GM19240 (cell line): ENCODE data around the gene ZC3H13.

Experiments
- DNase-seq: peaks from one replicate; pipeline ENCODE4 v3.0.0; 2011; ENCODE audit warnings: low spot score; ENCODE audit not compliant: insufficient read length

Gene ZC3H13

DNA sequence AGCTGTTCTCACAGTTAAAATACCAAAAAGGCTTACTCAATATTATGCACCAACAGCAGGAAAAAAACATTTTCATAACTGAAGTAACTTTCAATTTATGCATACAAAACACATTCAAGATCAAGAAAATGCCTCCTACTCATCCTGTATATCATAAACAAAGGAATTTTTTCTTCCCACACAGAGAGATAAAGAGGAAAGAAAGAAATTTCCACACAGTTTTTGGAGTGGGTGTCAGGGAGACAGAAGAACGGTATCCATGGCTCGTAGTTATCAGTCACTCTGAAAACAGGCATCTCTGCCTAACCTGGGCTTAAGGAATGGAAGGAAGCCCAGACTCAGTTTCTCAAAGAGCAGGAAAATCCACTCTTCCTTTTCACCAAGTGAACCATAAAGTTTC is 108.6 kb downstream of the ZC3H13 start:
- DNase-seq: no peak

DNA sequence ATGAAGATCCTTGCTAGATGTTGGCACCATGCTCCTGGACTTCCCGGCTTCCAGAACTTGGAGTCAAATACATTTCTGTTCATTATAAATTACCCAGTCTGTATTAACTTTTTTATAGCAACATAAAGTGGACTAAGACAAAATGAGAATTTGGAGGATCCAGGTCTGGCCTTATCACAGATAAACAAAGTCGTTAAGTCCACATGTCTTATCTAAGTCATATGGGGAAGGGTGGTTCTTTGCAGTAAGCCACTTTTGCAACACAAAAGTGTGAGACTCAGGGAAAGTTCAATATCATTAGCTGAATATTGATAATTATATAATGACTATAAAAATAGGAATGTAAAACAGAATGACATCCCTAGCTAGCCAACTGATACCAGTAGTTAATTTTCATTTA is 109.4 kb downstream of the ZC3H13 start:
- DNase-seq: no peak

DNA sequence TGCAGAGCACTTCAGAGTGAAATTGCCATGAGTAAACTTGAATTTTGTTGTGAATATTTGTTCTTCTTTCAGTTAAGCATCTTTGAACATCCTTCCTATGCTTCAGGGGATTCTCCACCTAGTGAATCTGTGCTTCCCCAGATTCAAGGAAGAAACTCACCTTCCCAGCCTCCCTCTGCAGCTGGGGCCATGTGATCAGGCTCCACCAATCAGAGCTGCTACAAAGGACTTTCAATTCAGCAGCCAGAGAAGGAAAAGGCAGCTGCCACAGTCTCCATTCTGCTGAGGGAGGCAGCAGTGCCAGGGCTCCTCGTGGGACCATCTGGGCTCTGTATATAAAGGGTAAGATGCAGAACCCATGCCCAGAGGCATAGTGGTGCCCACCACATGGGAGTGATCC is 111.3 kb downstream of the ZC3H13 start:
- DNase-seq: no peak

DNA sequence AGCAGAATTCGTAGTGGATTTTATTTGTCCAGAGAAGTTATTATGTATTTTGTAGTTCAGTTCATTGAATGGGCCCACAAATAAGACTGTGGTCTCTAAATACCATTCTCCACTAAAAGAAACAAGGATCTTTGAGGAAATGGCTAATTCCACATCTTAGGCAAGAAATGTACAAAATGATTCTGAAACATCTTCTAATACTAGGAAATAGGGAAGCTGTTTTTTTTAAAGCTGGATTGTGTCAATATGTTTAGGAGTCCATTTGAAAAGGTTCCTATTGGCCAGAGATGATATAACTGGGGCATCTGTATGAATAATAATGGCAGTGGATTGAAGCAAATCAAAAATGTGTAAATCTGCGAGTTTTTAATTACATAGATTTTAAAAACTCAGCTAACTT is 112.5 kb downstream of the ZC3H13 start:
- DNase-seq: no peak

DNA sequence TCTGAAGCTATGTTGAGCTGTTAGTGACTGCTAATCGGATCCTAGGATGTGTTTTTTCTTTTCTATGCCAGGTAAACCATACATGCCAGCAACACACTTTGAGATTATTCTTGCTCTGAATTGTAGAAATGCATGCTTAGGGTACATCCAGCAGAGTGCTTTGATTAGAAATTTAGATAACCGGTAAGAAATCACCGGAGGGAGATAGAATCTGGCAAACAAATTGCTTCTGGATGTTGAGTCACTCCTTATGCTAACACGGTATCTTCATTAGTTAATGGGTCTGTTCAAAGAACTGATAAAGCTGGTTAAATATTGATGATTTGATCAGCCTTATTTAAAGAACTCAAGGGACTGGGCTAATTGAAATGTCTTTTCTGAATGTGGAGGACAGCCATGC is 115.9 kb downstream of the ZC3H13 start:
- DNase-seq: no peak

DNA sequence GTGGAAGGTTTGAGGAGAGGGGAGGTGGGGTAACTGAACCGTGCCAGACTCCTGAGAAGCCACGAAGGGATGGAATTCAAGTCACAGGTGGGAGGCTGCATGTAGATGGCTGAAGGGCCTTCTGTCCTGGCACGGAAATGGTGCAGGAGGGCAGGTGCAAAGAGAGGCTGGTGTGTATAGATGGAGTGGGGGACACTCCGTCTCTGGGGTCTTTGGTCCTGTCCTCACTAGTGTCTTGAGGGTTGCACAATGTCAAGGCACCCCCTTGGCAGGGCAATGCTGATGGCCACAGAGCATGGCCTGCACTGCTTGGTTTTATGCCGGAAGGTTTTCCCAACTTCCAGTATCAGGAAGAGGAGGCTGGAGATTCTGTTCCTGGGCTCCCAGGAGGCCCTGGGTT is 118.3 kb downstream of the ZC3H13 start:
- DNase-seq: no peak

DNA sequence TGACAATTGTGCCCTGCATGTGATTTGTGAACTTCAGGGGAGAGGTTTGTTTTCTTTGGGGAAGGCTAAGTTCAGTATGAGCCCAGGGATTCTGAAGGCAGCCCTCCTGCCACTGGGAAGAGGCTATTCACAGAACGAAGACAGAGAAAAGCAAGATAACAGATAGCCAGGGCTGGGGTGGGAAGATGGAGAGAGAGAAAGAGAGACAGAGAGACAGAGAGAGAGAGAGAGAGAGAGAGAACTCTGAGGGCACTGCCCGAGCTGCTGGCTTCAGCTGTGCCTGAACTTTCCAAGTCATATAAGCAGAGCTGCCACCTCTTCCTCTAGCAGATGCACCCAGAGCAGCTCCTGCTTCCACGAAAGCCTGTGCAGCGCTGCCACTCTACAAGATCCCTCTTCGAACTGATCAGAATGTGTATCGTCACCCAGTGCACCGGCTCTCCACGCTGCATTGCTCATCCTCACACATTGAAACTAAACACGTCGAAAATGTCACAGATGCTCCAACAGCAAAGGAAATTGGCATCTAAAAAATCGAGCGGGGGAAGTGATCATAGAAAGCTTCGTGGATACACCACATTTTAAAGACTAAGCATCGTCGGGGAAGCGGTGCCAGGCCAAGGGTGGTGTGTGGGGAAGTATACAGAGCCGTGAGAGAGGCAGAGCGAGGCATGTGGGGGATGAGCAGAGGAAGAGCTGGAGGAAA is 119.2 kb downstream of the ZC3H13 start:
- no peak for DNase-seq

DNA sequence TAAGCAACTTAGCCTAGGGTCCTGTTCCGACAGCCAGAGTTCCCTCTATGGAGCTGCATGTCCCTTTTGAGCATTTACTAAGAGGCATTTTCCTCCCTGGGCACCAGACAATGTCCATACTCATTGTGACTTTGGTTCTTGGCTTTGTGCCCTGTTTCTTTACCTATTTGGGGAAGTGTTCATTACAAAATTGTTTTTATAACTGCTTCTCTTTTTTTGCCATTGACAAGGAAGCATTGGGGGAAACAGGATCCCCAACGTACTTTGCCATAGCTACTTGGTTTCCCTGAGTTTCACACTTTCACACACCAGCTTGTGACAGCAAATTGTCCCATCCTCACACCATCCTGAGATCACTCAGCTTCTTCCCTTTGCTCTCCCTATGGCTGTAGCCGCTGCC is 119.9 kb downstream of the ZC3H13 start:
- no peak for DNase-seq

DNA sequence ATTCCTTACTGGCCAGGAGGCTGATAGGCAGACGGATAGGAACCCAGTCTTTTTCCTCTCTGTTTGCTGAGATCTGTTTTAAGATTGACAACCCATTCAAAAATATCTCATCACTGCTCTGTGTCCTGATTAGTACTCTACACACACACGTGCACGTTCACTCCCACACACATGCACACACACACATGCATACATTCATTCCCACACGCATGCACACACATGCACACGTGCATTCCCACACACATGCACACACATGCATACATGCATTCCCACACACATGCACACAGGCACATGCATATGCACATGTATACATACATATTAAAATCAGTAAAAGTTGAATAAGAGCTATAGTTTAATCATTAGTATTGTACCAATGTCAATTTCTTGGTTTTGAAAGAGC is 120.4 kb downstream of the ZC3H13 start:
- no peak for DNase-seq

DNA sequence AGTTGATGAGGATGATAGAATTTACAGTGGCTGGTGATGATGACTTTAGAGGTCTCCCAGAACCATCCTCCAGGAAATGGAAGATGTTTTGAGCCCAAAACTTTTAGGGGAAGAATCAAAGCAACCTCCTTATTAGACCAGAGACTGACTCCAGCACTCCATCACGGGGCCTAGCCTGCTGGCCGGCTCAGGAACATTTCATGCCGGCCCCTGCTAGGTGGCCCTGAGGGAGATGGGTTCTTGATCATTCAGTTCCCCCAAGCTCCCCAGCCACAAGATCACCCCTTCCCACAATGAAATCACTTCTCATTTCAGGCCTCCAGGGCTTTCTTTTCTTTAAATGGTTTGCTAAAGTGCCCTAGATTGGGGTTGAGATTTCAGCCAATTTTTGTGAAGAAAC is 121.3 kb downstream of the ZC3H13 start:
- DNase-seq: no peak

DNA sequence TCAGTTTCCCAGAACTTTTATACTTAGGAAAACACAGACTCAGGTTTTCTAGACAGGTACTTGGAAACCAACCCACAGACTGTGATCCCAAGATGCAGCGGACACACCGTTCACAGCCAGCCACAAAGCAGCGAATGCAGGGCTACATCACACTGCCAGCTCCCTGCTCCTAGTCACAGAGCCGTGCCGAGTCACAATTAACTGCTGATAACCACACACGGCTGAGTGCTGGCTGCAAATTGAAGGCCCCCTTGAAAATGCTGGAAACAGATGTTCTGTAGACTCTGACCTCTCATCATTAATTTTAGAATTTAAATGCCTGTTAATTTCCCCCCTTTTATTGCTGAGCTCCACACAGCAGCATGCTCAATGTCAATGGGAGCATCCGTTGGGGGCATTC is 122.4 kb downstream of the ZC3H13 start:
- DNase-seq: no peak

DNA sequence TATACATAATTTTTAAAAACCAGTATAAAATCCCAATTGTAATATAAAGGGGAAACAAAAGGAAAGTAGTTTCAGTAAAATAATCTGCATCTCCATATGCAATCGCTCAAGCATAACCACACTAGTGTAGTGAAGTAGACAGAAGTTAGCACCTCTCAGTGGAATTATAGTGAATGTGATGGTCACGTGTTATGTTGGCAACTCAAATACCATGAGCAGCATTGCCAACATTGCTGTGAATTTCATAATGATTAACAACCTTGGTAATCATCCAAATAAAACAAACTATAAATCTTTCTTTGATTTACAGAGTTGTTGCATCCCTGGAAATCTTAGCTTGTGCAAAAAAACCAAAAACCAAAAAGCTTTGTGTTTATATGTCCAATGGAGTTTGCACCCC is 123.7 kb downstream of the ZC3H13 start:
- no peak for DNase-seq

DNA sequence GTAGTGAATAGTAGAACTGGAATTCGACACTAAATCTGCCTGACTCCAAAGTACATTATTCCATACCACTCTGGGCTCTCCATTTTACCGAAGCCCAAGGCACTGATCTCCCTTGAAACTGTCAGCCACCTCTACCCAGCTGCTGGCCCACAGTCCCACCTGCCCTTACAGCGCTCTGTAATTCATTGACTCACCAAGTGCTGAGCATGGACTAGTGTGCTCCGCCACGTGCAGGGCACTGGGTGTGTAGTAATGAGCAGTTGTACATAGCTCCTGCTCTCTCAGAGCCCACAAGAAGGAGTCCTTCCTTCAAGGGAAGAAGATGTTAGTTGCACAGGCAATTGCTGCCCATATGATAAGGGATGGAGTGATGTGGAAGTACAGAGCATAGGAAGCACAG is 124.4 kb downstream of the ZC3H13 start:
- DNase-seq: no peak

DNA sequence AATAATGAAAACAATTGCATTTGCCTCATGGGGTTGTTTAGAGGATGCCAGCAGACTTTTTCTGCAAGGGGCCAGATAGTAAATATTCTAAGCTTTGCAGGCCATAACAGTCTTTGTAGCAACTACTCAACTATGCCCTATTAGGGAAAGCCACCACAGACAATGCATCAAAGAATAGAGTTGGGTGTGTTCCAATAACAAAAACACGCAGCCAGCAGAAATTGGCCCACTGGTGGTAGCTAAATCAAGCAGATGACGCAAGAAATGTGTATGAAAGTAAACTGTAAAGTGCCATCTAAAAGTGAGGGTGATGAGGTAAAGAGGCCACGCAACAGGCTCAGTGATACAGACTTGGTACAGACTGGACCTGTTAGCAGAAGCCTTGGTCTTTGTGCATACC is 125.8 kb downstream of the ZC3H13 start:
- no peak for DNase-seq

DNA sequence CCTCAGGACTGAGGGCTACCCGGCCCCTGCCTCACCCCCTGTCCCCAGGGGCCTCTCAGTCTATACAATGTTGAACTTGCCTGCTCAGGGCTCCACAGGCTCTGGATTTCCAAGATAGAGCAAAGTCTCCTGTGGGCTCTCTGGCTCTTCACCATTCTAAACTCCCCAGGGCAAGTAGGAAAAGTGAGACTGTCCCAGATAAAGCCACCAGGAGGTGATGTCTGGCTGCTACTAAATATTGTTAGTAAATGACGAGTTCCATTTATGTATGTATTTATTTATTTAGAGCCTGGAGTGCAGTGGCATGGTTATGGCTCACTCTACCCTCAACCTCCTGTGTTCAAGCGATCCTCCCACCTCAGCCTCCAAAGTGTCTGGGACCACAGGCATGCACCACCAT is 127.4 kb downstream of the ZC3H13 start:
- no peak for DNase-seq

DNA sequence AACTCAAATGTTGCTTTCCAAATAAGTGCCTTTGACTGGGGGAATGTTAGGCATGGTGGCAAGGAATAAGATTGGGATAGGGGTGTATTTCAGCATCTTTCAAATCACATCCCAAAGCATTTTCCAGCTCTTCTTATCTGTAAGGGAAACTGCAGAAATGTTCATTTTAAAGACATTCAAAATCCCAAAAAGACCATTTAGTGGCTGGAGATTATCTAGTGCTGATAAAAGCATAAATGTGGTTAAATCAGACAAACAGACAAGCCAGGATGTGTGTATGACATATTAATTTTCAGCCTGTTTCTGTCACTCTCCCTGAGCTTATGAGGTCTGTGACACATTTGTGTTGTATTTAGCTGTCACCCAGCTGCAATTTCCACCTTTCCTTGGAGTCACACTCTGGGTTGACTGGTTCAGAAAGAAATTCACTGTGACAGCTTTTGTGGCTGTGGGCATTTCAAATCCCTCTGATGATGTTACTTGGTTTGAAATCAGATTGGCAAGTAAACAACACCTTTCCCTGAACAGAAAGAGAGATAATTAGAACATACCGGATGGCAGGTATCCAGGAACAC is 131.3 kb downstream of the ZC3H13 start:
- no peak for DNase-seq

DNA sequence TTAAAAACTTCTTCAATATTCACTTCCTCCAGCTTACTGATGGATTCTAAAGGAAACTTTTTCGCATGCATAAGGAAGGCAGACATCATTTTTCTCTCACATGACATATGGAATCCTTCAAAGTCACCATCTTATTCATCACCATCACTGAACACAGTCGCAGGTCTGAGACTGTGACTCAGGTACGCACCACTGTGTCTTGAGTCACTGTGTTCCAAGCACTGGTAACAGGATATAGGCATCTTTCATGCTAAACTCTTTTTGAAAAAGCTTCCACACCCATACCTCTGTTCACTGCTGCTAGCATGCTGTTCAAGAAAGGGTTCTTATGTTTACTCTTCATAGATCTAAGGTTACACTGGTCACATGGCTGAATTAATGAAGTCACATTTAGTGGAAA is 133.9 kb downstream of the ZC3H13 start:
- no peak for DNase-seq

DNA sequence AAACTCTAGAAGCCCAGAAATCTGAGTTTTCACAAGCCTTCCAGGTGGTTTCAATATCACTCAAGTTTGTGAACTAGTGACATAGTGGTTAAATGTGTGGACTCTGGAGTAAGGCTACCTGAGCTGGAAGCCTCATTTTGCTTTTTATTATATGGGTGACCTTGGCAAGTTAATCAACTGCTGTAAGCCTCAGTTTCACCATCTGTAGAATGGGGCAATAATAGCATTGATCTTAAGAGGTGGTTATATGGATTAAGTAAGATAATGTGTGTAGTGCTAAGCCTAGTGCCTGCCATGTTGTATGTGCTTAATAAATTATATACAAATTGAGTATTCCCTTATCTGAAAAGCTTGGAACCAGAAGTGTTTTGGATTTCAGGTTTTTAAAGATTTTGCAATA is 135.5 kb downstream of the ZC3H13 start:
- DNase-seq: no peak

DNA sequence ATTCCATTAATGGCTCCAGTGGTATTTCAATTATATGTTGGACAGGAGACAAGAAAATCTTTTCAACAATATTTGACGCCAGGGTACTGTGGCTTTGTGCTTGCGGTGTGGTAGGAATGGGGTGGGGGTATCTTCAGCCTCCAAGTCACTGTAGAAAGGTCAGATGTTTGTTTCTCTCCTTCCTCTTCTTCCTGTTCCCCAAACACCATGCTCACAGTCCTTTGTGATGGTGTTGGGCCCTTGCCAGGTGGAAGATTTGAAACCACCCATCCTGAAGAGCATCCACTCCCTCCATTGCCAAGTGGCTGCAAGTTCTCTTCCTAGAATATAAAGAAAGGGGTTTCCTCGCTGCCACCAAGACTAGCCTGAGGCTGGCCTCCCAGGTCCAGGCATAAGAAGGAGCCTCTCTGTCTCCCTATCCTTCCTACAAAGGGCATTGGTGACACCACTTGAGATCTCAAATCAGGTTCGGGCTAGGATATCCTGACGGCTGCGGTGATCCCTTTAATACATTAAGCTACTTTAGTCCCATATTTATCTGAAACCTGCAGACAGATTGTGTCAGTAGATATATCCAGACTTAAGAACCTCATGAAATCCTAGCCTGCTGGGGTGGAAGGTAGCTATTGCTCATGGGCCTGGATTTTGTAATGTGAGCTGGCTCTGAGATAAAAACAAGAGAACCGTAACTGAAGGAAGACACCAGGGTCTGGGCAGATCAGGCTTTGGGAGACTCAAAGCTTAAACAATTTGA is 136.7 kb downstream of the ZC3H13 start:
- DNase-seq: no peak

DNA sequence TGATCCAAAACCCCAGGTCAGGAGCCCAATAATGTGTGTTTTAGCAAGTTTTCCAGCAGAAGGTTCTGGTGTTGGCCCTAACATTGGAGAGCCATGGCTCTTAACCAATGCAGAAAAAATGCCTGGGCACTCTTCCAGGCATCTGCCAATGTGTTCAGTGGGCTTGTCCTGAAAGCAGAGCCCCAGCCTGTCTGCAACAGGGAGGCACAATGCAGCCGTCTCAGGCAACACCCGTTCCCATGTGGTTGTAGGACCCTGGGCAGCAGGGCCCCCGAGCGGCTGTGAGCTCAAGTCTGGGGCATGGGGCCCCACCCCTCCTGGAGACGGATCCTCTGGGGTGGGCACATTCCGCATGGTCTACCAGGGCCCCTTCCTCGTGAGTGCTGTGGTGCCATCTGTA is 142.9 kb downstream of the ZC3H13 start:
- DNase-seq: no peak

DNA sequence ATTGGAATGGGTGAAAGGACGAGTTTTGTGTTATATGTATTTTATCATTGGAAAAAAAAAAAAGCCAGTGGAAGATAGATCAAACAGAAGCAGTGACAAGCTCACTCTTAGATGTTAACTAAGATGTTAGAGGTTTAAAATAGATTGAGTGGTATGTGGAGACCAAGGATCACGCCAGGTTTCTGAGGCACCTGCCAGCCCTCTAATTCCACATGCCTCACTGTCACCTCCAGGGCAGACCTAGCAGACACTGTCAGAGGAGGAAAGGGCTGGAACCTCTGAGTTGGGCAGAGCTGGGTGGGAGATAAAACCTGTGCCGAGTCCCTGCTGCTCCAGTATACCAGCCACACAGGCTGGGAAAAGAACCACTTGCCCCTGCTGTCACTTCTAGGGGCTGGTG is 143.5 kb downstream of the ZC3H13 start:
- no peak for DNase-seq

DNA sequence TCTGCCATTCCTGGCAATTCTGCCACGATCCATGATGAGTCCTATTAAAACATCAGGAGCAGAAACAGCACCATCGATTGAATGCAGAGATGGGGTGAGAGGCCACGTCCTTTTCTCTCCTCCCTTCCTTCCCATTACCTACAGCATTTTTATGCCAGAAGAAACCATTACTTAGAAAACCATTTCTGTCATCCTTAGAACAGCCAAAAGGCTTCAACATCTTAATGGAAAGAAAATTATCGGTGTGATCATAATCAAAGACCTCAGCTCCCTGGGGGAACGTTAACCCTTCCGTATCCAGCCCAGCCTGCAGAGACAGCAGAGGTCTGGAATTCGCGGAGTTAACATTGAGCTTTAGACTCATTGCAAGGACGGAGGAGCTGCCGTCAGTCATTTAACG is 145.0 kb downstream of the ZC3H13 start:
- DNase-seq: no peak
